ENCODE data around the gene RCN1.
"Not testable (repeated sequence)": the region's sequence is repeated elsewhere in the genome, so short reads cannot be mapped to it uniquely, and the experiment has no call there.

Gene RCN1

GRCh38 chr11:32090545-32091370 is at the start of gene RCN1:
RCN1 (plus strand) TSS chr11:32091074; CDS start chr11:32091197, 123 bp downstream.
- peak; percentile 3 to 35 for DNase-seq (ENCODE audit: low read depth in 2 of 2)

DNA sequence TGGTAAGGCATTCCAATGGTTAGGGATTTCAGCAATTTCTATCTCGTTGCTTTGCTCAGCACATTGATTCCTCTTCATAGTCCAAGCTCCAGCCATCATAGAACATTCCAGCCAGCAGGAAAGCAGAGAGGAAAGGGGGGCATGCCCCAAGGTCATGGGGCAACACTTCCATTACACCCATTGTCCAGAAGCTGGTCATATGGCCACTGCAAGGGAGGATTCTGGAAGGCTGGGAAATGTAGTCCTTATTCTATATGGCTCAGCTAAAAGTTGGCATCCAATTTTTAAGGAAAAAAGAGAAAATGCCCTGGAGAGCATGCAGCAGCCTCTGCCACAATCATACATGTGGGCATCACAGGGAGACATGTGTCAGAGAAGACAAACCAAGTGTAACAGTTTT is 47.1 kb upstream of the RCN1 start:
- no peak for DNase-seq (ENCODE audit: low read depth in 2 of 2)

DNA sequence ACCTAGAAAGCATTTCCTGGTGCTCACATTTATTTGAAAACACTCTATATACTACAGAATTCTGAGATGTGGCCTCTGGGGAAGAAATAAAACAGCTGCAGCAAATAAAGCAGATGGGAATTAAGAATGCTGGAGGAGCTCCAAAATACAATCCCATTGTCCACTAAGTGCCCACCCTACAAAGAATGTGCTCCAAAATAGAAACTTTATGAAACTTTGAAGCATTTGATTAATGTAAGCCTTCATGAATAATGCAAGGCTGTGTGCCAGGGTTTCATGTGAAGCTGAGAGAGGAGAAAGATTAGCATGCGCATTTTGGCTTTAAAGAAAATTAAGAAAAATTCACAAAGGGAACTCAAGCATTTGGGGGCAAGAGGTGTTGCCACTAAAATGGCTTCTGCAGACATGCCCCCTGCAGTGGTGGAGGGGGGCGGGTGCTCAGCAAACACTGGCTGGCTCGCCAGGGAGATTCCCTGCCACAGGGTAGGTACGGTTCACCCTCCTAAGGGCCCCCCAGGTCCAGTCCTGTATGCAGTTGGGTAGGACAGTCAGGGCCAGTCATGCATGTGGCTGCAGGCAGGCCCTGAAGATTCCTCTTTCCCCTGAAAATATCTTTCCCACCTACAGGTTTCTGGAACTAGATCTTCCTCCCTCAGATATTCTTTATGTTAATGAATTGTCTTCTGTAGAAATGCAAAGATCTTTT is 46.6 kb upstream of the RCN1 start:
- DNase-seq (ENCODE audit: low read depth in 2 of 2), result no peak

DNA sequence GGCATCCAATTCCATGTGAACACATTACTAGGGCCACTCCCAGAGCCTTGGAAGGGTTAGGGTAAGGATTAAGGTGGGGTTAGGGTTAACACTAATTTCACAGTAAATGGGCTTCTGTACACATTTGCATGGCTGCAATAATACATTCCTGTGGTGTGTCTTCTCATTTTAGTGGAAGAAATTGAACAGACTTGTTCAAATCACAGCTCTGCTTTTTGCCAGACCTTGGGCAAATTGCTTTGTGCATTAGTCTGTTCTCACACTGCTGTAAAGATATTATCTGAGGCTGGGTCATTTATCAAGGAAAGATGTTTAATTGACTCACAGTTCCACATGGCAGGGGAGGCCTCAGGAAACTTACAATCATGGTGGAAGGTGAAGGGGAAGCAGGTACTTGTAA is 45.4 kb upstream of the RCN1 start:
- DNase-seq (ENCODE audit: low read depth in 2 of 2), result no peak

GRCh38 chr11:32050264-32050663 is 40.6 kb upstream of the RCN1 start:
- DNase-seq (ENCODE audit: low read depth in 2 of 2), result no peak

DNA sequence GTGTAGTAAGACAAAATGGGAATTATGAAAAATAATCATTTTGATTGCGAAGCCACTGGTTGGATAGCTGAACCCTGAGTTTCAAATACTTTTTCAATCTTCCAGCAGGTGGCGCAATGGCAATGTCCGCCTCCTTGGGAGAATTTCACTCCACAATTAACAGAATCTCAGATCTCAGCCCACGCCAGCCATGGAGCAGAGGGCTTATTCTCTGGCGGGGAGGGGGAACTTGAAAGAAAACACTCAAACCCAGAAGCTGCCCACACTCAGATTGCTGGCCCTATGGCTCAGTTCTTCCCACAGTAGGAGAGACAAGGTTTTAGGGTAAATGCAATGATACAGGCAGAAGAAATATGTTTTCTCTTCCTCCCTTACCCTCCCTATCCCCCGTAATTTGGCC is 38.7 kb upstream of the RCN1 start:
- DNase-seq (ENCODE audit: low read depth in 2 of 2), result peak; percentile 15 to 40

GRCh38 chr11:32053151-32053888 is 37.6 kb upstream of the RCN1 start:
- DNase-seq (ENCODE audit: low read depth in 2 of 2), result no peak

GRCh38 chr11:32055861-32056260 is 35.0 kb upstream of the RCN1 start:
- DNase-seq (ENCODE audit: low read depth in 2 of 2), result no peak

GRCh38 chr11:32056438-32056837 is 34.4 kb upstream of the RCN1 start:
- DNase-seq (ENCODE audit: low read depth in 2 of 2), result no peak

- DNase-seq (ENCODE audit: low read depth in 2 of 2), result no peak
Measured at GRCh38 chr11:32059686-32060462, 31.0 kb upstream of the RCN1 start.

- DNase-seq (ENCODE audit: low read depth in 2 of 2), result no peak
Measured at GRCh38 chr11:32062540-32062939, 28.3 kb upstream of the RCN1 start.

GRCh38 chr11:32063031-32063430 is 27.8 kb upstream of the RCN1 start:
- not testable (repeated sequence) for DNase-seq (ENCODE audit: low read depth in 2 of 2)

DNA sequence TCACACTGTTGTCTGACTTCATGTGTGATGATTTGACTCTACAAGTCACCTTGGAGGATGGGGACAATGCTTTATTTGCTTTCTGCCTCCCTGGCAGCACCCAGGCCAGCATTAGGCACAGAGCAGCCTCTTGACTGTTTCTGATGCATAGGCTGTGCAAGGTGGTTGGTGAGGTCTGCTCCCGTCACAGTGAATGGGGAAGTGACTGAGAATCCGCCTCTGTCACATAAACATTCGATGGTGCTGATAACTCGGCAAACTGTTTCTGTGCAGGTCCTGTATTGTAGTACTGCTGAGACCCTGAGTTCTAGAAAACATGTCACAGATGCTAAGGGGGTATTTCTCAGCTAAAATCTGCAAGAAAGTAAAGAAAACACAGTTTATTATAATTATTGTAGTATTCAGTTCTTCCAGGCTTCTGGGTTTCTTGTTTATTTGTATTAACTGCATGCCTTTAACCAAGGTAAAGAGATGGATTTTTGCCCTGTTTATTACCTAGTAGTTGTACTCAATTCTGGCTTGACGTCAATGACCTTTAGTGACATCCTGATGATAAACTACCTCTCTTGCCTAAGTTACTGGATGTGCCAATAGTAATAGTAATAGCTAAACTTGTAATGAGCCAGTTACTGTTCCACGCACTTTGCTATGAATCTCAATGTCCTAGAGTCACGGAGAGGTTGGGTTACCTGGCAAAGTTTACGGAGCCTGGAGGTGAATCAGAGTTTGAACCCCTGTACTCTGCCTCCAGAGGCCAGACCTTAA is 24.8 kb upstream of the RCN1 start:
- DNase-seq (ENCODE audit: low read depth in 2 of 2), result no peak

GRCh38 chr11:32068134-32068870 is 22.6 kb upstream of the RCN1 start:
- no peak for DNase-seq (ENCODE audit: low read depth in 2 of 2)

- no peak for DNase-seq (ENCODE audit: low read depth in 2 of 2)
Measured at GRCh38 chr11:32069361-32070058, 21.4 kb upstream of the RCN1 start.

DNA sequence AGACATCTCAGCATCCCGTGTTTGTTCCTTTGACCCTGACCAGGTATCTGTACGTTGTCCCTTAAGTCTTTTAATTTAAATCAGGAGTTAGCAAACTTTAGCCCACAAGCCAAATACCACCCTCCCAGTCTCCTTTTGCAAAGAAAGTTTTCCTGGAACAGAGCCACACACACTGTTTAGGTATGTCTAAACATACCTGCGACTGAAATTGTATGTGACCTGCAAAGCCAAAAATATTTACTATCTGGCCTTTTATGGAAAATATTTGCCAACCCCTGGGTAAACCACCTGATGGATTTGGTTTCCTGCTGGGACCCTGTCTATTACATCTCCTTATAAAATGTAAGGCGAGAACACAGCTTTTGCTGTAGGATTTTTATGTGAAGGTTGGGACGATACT is 20.2 kb upstream of the RCN1 start:
- DNase-seq (ENCODE audit: low read depth in 2 of 2), result no peak

GRCh38 chr11:32071811-32072210 is 19.1 kb upstream of the RCN1 start:
- DNase-seq (ENCODE audit: low read depth in 2 of 2), result no peak

DNA sequence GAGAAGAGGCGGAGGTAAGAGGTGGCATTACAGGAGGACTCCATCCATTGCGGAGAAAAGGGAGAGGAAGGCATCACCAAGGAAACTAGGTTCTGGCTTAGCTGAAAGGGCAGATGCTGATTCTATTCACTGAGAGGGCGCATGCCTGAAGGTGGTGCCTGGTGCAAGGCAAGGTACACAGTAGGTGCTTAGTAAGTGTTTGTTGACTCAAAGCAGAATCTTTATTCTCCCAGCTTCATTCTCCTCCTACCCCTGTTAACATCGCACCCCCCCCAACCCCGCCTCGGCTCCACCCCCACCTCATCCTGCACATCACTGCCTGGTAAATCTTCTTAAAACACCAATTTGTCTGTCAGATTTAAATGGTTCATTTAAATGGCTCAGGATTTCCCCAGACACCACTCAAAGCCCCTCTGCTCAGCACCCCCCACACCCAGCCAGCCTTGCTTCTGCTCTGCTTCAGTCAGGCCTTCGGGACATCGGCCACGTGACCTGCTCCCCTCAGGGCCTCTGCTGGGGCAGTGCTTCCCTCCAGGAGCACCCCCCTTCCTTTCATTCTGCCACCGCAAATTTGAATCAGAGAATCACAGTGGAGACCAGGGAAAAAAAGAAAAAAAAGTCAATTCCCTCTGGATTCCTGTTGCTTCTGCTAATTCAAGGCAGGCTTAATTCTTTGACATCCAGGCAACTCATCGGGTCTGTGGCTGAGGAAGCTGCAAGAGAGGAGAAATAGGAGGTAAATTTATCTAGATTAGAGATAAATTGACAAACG is 17.8 kb upstream of the RCN1 start:
- no peak for DNase-seq (ENCODE audit: low read depth in 2 of 2)

DNA sequence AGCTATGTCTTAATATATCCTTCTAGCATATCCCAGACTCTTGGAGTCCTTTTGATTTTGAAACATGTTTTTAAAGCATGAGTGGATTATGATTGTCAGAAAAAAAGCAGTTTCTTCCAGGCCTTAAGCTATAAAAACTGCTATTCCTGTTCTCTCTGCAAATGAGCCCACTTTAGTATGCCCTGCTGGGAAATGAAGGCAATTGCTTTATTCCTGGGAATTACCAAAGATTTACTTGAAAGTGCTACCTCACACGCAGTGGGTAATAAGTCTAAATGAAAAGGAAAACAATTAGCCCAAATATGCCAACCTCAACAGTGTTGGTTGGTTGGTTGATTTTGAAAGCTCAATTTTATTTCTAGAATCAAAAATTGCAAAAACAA is 17.2 kb upstream of the RCN1 start:
- DNase-seq (ENCODE audit: low read depth in 2 of 2), result no peak

All from stimulated activated CD4-positive, alpha-beta T cell treated with anti-CD3 and anti-CD28 coated beads, Interleukin-12 subunit alpha, Interleukin-12 subunit beta, amount 100 ng/mL, for 24 hours (primary cell).